GM21737 (cell line): ENCODE data around the gene GCH1.
"Not testable (repeated sequence)": the region's sequence is repeated elsewhere in the genome, so short reads cannot be mapped to it uniquely, and the experiment has no call there.

ENCODE experiments used
- ATAC-seq: cut with Tn5 transposase; IDR thresholded peaks from one replicate; pipeline ENCODE4 v1.9.1; 2021; ENCODE audit warnings: mild to moderate bottlenecking, moderate library complexity; ENCODE audit not compliant: unreplicated experiment

The GCH1 gene

GRCh38 chr14:54908973-54909372 is 6.3 kb upstream of the GCH1 start:
- ATAC-seq = not testable (repeated sequence)

DNA sequence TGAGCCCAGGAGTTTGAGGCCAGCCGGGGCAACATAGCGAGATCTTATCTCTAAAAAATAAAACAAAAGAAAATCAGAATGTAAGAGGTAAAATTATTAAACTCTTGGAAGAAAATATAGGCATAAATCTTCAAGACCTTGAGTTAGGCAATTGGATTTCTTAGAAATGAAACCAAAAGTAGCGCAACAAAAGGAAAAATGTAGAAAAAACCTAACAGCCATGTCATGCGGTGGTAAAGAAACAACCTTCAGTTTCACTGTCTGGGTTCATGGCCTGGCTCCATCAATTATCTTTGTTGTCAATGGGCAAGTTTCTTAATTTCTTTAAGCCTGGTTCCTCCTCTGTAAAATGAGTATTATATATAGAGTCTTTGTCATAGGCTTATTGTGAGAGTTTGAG is 5.6 kb upstream of the GCH1 start:
- ATAC-seq = no peak

GRCh38 chr14:54906075-54906474 is 3.4 kb upstream of the GCH1 start:
- ATAC-seq = no peak

DNA sequence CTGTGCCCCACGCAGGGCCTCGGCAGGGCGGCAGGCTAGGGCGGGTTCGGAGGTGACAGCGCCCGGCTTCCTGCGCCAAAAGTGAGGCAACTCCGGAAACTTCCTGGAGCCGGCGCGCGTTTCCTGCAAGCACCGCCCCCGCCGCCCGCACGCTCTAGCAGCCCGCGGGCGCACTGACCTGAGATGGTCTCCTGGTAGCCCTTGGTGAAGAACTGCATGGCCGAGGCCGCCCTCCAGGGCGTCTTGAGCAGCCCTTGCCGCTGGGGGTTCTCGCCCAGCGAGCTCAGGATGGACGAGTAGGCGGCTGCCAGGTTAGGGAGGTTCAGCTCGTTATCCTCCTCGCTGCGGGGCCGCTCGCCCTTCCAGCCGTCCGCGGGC is 494 bp downstream of the GCH1 start:
- ATAC-seq = peak; percentile 40

DNA sequence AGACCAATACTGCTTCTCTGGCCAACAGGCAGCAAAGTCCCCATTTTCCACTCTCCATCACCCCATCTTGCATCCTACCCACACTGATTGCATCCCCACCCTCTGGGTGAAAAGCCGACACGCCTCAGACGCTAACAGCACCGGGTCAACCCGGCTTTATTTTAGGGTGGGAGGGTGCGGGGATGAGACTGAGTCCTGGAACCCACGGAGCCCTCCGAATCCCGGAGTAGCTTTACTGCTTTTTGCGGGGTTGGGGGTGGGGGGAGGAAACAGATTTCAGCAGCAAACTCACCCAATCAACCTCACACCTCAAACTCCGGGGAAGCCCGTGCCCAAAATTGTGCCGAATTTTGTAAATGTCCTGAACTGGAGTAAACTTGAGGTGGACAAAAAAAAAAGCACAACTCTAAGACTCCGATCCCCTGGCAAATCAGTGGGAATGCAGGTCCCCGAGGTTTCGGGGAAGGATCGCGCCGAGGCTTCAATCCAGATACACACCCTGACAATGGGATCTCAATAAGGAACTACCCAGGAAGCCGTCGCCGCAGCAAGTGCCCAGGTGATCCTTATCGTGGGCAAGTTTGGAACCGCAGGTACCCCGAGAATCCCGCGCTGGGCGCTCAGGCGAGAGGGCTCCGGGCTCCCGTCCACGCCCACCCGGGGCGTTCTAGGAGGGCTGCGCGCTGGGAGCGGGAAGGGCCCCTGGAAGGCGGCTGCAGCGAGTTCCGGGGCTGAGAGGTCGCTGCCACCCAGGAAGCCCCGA is 1.1 kb downstream of the GCH1 start:
- ATAC-seq = peak; percentile 14

GRCh38 chr14:54899573-54899972 is 3.1 kb downstream of the GCH1 start:
- no peak for ATAC-seq

- ATAC-seq = not testable (repeated sequence)
Observed at GRCh38 chr14:54897809-54898555, 4.6 kb downstream of the GCH1 start.

DNA sequence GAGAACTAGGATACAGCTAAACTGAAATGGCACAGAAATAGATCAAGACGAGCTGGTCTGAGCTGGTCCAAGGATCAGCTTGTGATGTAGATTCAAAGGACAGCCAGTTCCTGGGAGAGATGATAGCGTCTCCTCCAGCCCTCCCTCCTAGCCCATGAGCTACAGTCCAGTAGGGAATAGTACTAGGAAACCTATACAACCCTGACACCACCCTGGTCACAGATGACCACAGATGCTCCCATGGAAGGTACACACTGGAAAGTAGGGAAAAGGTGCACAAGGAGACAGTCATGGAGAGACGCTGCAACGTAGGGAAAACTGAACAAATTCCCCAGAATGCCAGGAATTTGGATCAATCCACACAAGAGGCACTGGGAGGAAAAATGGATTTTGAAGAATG is 6.9 kb downstream of the GCH1 start:
- no peak for ATAC-seq

- no peak for ATAC-seq
Observed at GRCh38 chr14:54894995-54895394, 7.6 kb downstream of the GCH1 start.

- no peak for ATAC-seq
Observed at GRCh38 chr14:54893151-54893760, 9.4 kb downstream of the GCH1 start.

GRCh38 chr14:54891471-54892245 is 11.0 kb downstream of the GCH1 start:
- ATAC-seq = no peak

GRCh38 chr14:54890788-54891187 is 11.8 kb downstream of the GCH1 start:
- ATAC-seq = peak; percentile 48

GRCh38 chr14:54889919-54890318 is 12.7 kb downstream of the GCH1 start:
- ATAC-seq = no peak

GRCh38 chr14:54882521-54882920 is 20.1 kb downstream of the GCH1 start:
- ATAC-seq = no peak

GRCh38 chr14:54881761-54882401 is 20.7 kb downstream of the GCH1 start:
- ATAC-seq = peak; percentile 28

DNA sequence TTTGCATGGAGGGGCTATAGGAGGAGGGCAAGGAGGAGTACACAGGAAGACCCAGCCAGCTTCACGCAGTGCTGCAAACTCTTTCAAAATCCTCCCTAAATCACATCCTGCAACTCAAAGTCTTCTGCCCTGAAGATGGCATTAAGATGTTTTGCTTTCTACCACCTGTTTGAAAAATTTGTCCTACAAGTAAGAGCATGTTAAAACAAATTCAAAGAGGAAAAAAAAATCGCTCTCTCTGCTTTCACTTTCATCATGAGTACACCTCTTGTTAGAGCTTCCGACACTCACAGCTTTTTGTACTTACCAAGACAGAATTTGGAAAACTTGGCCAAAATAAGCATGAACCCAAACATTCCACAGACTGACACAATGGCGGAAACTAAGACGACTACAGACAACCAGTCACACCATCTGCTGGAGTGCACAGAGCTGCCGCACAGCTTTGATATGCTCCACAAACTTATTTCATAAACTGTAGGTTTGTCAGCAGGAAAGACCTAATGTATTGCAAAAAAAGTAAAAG is 21.3 kb downstream of the GCH1 start:
- ATAC-seq = peak; percentile 37

DNA sequence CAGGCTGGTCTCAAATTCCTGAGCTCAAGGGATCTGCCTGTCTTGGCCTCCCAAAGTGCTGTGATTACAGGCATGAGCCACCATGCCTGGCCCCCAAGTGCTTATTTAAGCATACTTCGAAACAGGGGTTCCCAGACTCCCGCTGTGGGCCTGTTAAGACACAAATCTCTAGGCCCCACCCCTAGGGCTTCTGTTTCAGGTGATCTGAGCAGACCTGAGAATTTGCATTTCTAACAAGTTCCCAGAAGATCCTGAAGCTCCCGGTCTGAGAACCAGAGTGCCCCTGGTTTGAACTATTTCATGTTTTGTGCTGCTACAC is 25.0 kb downstream of the GCH1 start:
- ATAC-seq = no peak

DNA sequence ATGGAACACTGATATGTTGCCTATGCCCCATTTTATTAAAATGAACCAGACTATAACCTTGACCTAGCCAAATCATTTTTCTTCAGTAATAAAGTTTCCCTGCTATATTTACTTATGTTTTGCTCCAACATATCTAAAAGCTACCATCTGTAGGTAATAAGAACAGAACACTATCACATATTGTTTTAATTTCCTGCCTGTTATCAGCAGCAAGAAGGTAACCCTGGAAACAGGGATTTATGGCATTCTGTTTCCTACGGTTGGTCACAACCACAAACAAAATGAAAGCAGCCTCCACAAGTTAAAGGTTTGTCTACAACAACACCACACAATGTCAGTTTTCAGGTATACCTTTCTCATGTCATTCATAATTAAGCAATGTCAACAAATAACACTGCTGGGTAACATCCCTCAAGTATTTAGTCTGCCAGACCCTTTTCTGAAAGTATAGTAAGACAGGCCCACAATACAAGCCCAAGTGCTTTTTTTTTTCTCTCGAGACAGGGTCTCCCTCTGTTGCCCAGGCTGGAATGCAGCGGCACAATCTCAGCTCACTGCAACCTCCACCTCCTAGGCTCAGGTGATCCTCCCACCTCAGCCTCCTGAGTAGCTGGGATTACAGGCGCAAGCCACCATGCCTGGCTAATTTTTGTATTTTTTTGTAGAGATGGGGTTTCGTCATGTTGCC is 25.5 kb downstream of the GCH1 start:
- ATAC-seq = no peak

DNA sequence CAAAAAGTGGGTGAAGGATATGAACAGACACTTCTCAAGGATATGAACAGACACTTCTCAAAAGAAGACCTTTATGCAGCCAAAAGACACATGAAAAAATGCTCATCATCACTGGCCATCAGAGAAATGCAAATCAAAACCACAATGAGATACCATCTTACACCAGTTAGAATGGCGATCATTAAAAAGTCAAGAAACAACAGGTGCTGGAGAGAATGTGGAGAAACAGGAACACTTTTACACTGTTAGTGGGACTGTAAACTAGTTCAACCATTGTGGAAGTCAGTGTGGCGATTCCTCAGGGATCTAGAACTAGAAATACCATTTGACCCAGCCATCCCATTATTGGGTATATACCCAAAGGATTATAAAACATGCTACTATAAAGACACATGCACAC is 27.0 kb downstream of the GCH1 start:
- ATAC-seq = not testable (repeated sequence)
